Measurements from ENCODE around the gene SYT17.

The SYT17 gene

DNA sequence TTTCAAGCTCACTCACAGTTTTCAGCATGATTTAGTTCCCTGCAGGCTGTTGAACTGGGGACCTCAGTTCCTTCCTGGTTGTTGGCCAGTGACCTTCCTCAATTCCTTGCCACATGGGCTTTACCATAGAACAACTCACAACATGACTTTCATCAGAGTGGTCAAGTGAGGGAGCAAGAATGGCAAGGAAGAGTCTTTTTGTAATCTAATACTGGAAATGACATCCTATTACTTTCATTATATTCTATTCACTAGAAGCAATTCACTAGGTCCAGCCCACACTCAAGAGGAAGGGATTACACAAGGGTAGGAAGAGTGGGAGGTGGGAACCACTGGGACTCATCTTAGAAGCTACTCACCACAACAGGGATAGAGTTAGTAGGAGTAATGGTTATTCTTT is 57.6 kb downstream of the SYT17 start:
- no peak for DNase-seq
- Histone ChIP-seq H3K9ac (ENCODE audit: low read depth, low read length) (no peak overlapping the region), H3K9me3 (ENCODE audit: insufficient read depth, low read length, severe bottlenecking) (no peaks in the 10 kb centered on the region), H3K36me3 (ENCODE audit: insufficient read depth, low read length) (no peaks in the 10 kb centered on the region), H4K20me1 (ENCODE audit: insufficient read depth, low read length) (no peaks in the 10 kb centered on the region), H3K4me3 (ENCODE audit: low read depth in 1 of 2, low read length in 2 of 2) (no peak overlapping the region), H3K27me3 (ENCODE audit: insufficient read depth, low read length, poor library complexity) (no peaks in the 10 kb centered on the region), H3K4me1 (ENCODE audit: insufficient read depth, low read length) (no peaks in the 10 kb centered on the region), H3K27ac (ENCODE audit: low read length) (no peak overlapping the region), H3K4me2 (ENCODE audit: insufficient read depth, low read length) (no peak overlapping the region), H2AFZ (ENCODE audit: low read depth, low read length) (no peak overlapping the region), H3K79me2 (ENCODE audit: insufficient read depth, low read length) (no peaks in the 10 kb centered on the region)
- ATAC-seq (ENCODE audit: insufficient read depth, low read depth) = no peak
- TF ChIP-seq CTCF (IDR thresholded peaks at IDR 0.05; ENCODE audit: borderline replicate concordance, extremely low read depth, low read length, poor library complexity, severe bottlenecking) = no peak
- no peak for TF ChIP-seq EZH2 (IDR thresholded peaks at IDR 0.05; ENCODE audit: borderline replicate concordance, low read depth, low read length, severe bottlenecking)

- no peak for TF ChIP-seq EZH2 (IDR thresholded peaks at IDR 0.05; ENCODE audit: borderline replicate concordance, low read depth, low read length, severe bottlenecking)
- no peak overlapping the region for H3K4me3 ChIP-seq (ENCODE audit: low read depth in 1 of 2, low read length in 2 of 2)
- H3K27ac ChIP-seq (ENCODE audit: low read length) = no peak overlapping the region
- DNase-seq (no peak), ATAC-seq (ENCODE audit: insufficient read depth, low read depth) (no peak)
- H4K20me1 ChIP-seq (ENCODE audit: insufficient read depth, low read length) = no peaks in the 10 kb centered on the region
- no peaks in the 10 kb centered on the region for H3K27me3 ChIP-seq (ENCODE audit: insufficient read depth, low read length, poor library complexity)
- H3K79me2 ChIP-seq (ENCODE audit: insufficient read depth, low read length) = no peaks in the 10 kb centered on the region
- H3K9me3 ChIP-seq (ENCODE audit: insufficient read depth, low read length, severe bottlenecking) = no peaks in the 10 kb centered on the region
- no peak overlapping the region for H3K9ac ChIP-seq (ENCODE audit: low read depth, low read length)
- no peak overlapping the region for H2AFZ ChIP-seq (ENCODE audit: low read depth, low read length)
- H3K4me2 ChIP-seq (ENCODE audit: insufficient read depth, low read length) = no peak overlapping the region
- no peaks in the 10 kb centered on the region for H3K36me3 ChIP-seq (ENCODE audit: insufficient read depth, low read length)
- no peaks in the 10 kb centered on the region for H3K4me1 ChIP-seq (ENCODE audit: insufficient read depth, low read length)
Measured at GRCh38 chr16:19227643-19228042, 59.6 kb downstream of the SYT17 start.

GRCh38 chr16:19228052-19228451 is 60.0 kb downstream of the SYT17 start:
- DNase-seq (no peak), ATAC-seq (ENCODE audit: insufficient read depth, low read depth) (no peak)
- Histone ChIP-seq H3K9me3 (ENCODE audit: insufficient read depth, low read length, severe bottlenecking) (no peaks in the 10 kb centered on the region), H3K36me3 (ENCODE audit: insufficient read depth, low read length) (no peaks in the 10 kb centered on the region), H4K20me1 (ENCODE audit: insufficient read depth, low read length) (no peaks in the 10 kb centered on the region), H3K4me3 (ENCODE audit: low read depth in 1 of 2, low read length in 2 of 2) (no peak overlapping the region), H3K27ac (ENCODE audit: low read length) (no peak overlapping the region), H2AFZ (ENCODE audit: low read depth, low read length) (no peak overlapping the region), H3K9ac (ENCODE audit: low read depth, low read length) (no peak overlapping the region), H3K4me1 (ENCODE audit: insufficient read depth, low read length) (no peaks in the 10 kb centered on the region), H3K79me2 (ENCODE audit: insufficient read depth, low read length) (no peaks in the 10 kb centered on the region), H3K4me2 (ENCODE audit: insufficient read depth, low read length) (no peak overlapping the region), H3K27me3 (ENCODE audit: insufficient read depth, low read length, poor library complexity) (no peaks in the 10 kb centered on the region)
- TF ChIP-seq CTCF (IDR thresholded peaks at IDR 0.05; ENCODE audit: borderline replicate concordance, extremely low read depth, low read length, poor library complexity, severe bottlenecking) = no peak
- TF ChIP-seq EZH2 (IDR thresholded peaks at IDR 0.05; ENCODE audit: borderline replicate concordance, low read depth, low read length, severe bottlenecking) = no peak

- Histone ChIP-seq H3K4me2 (ENCODE audit: insufficient read depth, low read length) (no peak overlapping the region), H2AFZ (ENCODE audit: low read depth, low read length) (no peak overlapping the region), H3K36me3 (ENCODE audit: insufficient read depth, low read length) (no peaks in the 10 kb centered on the region), H4K20me1 (ENCODE audit: insufficient read depth, low read length) (no peaks in the 10 kb centered on the region), H3K4me1 (ENCODE audit: insufficient read depth, low read length) (no peaks in the 10 kb centered on the region), H3K9ac (ENCODE audit: low read depth, low read length) (no peak overlapping the region), H3K79me2 (ENCODE audit: insufficient read depth, low read length) (no peaks in the 10 kb centered on the region), H3K4me3 (ENCODE audit: low read depth in 1 of 2, low read length in 2 of 2) (no peak overlapping the region), H3K27ac (ENCODE audit: low read length) (no peak overlapping the region), H3K9me3 (ENCODE audit: insufficient read depth, low read length, severe bottlenecking) (no peaks in the 10 kb centered on the region), H3K27me3 (ENCODE audit: insufficient read depth, low read length, poor library complexity) (no peaks in the 10 kb centered on the region)
- DNase-seq (no peak), ATAC-seq (ENCODE audit: insufficient read depth, low read depth) (no peak)
- no peak for TF ChIP-seq EZH2 (IDR thresholded peaks at IDR 0.05; ENCODE audit: borderline replicate concordance, low read depth, low read length, severe bottlenecking)
- TF ChIP-seq CTCF (IDR thresholded peaks at IDR 0.05; ENCODE audit: borderline replicate concordance, extremely low read depth, low read length, poor library complexity, severe bottlenecking) = no peak
Measured at GRCh38 chr16:19228575-19228974, 60.5 kb downstream of the SYT17 start.

Data from DND-41 (cell line).